ENCODE results near the gene SCRN2.

Gene SCRN2

GRCh38 chr17:47844814-47845715, 4.0 kb upstream of the SCRN2 start:
- DNase-seq: no peak

- no peak for DNase-seq
Observed at GRCh38 chr17:47844227-47844626, 3.2 kb upstream of the SCRN2 start.

GRCh38 chr17:47843391-47843730, 2.3 kb upstream of the SCRN2 start:
- no peak for DNase-seq

GRCh38 chr17:47841488-47842291, 617 bp upstream of the SCRN2 start:
- no peak for DNase-seq

- no peak for DNase-seq
Observed at GRCh38 chr17:47840001-47840741, 902 bp downstream of the SCRN2 start.

- DNase-seq: no peak
Observed at GRCh38 chr17:47839071-47839470, 2.0 kb downstream of the SCRN2 start.

- DNase-seq: no peak
Observed at GRCh38 chr17:47838636-47839035, 2.4 kb downstream of the SCRN2 start.

GRCh38 chr17:47837401-47838039, 3.6 kb downstream of the SCRN2 start:
- no peak for DNase-seq

GRCh38 chr17:47836601-47837000, 4.5 kb downstream of the SCRN2 start:
- no peak for DNase-seq

- DNase-seq: no peak
Observed at GRCh38 chr17:47834756-47835155, 6.3 kb downstream of the SCRN2 start.

GRCh38 chr17:47831934-47832327, 9.1 kb downstream of the SCRN2 start:
- DNase-seq: no peak

GRCh38 chr17:47831003-47831933, 9.8 kb downstream of the SCRN2 start, which contains the start of the genes LRRC46 and MRPL10:
LRRC46 (plus strand) TSS chr17:47831670; CDS start chr17:47831990, 320 bp downstream.
MRPL10 (minus strand) TSS chr17:47831541; CDS start chr17:47831511, 30 bp downstream.
- DNase-seq: peak; percentile 79 to 92 (median 88)

- no peak for DNase-seq
Observed at GRCh38 chr17:47830396-47831002, 10.6 kb downstream of the SCRN2 start.

GRCh38 chr17:47829870-47830269, 11.2 kb downstream of the SCRN2 start:
- DNase-seq: peak; percentile 26 to 88 (median 55)

- no peak for DNase-seq
Observed at GRCh38 chr17:47823519-47823918, 17.6 kb downstream of the SCRN2 start.

GRCh38 chr17:47822785-47823184, 18.3 kb downstream of the SCRN2 start:
- DNase-seq: no peak

- peak; percentile 48 to 86 (median 62) for DNase-seq
Observed at GRCh38 chr17:47821424-47822391, 19.4 kb downstream of the SCRN2 start, which contains the start of gene OSBPL7. OSBPL7 (minus strand) TSS chr17:47821794; CDS start chr17:47820278, 1,516 bp downstream.

- DNase-seq: no peak
Observed at GRCh38 chr17:47821031-47821423, 20.0 kb downstream of the SCRN2 start.

GRCh38 chr17:47820033-47820789, 20.9 kb downstream of the SCRN2 start:
- DNase-seq: no peak
